Pancreas (tissue), 10 donors: ENCODE data around the gene UPF3B. TPM values are rescaled to one million over a fixed set of nuclear protein-coding genes. Genes with fewer than 3 reads are reported as not detected.
"Not testable (repeated sequence)": the region's sequence is repeated elsewhere in the genome, so short reads cannot be mapped to it uniquely, and the experiment has no call there.

Experiments used
- ATAC-seq, 4 donors: fragments of 200-7000 bp; cut with Tn5 transposase; one replicate each; pipeline versions ENCODE4 v1.8.0 to v1.9.1; 2020; ENCODE audit warnings: mild to moderate bottlenecking in 4 of 4, moderate library complexity in 4 of 4
- DNase-seq, 6 donors: peaks; one replicate each; pipeline ENCODE4 v3.0.0-alpha.2; 2020
- FAIRE-seq: peaks from 2 replicates; lab custom pipeline; 2012; peaks lifted over from hg19 to GRCh38; lab: Jason Lieb, UNC
- H3K27ac ChIP-seq, 4 donors: fragments of 200-600 bp; sonication (generic); 1 replicate in 3 of 4; 2 replicates in 1 of 4; pipeline versions ENCODE4 v1.5.0 to v1.8.0; 2020
- H3K27me3 ChIP-seq, 4 donors: fragments of 200-600 bp; one replicate each; pipeline ENCODE4 v1.8.0; 2021
- H3K36me3 ChIP-seq, 3 donors: fragments of 200-600 bp; sonication (generic) in 1 of 3; one replicate each; pipeline versions ENCODE4 v1.5.0 to v1.8.0; 2020 to 2021
- H3K4me1 ChIP-seq, 3 donors: fragments of 200-600 bp; one replicate each; pipeline ENCODE4 v1.8.0; 2021
- H3K4me3 ChIP-seq, 4 donors: fragments of 200-600 bp; sonication (generic) in 2 of 4; one replicate each; pipeline versions ENCODE4 v1.5.0 to v1.8.0; 2020 to 2021
- H3K9me3 ChIP-seq, 4 donors: fragments of 200-600 bp; one replicate each; pipeline ENCODE4 v1.8.0; 2021
- CTCF ChIP-seq, 4 donors: fragments of 200-600 bp; sonication (generic) in 3 of 4; IDR thresholded peaks; one replicate each; pipeline versions ENCODE4 v1.5.0 to v1.8.0; 2021; ENCODE audit warnings: antibody characterized with exemption in 4 of 4
- WGBS, 2 donors: extraction: QIAGEN DNeasy Blood & Tissue Kit; methylation state at CpG; one replicate each; pipeline ENCODE4 v1.1.7; 2013; 5-methylcytosine and 5-hydroxymethylcytosine counted together
- intact Hi-C, 3 donors: fragments of 100-400 bp; cut with DNase I; formaldehyde crosslinking; loops; one replicate each; pipeline versions ENCODE4 v1.11.1 to v1.14.2; 2022
- polyA plus RNA-seq, 2 donors: library from polyadenylated mRNA; stranded (reverse); fragments of 200-250 nt; gene quantifications; one replicate each; pipeline ENCODE4 v1.2.3, GENCODE V29; 2013
- total RNA-seq, 6 donors: library from RNA; stranded (reverse); fragmentation: NEBNext Ultra II Directional in 4 of 6; extraction: Animal tissue kit (Norgen Biotek cat#: 25700) in 4 of 6; gene quantifications; one replicate each; pipeline versions ENCODE4 v1.2.1 to v1.2.4, GENCODE V29; 2021 to 2023
- donor health status: healthy with polysubstance abuse.
- donor health status: DM: no; HTN: no; CAD: no; lungs with moderate emphysema.
- donor health status: DM: no; HTN: no; CAD: no.
- donor health status: control.
- donor health status: control.
- donor health status: Bipolar disorder and iron deficiency.
- donor health status: DM: yes; HTN: yes; CAD: no.
- donor health status: DM: no; HTN: no; CAD: no.
- donor health status: DM: no; HTN: no; CAD: no.
- donor health status: DM: yes; HTN: yes; CAD: no.

The UPF3B gene
- total and polyA plus RNA-seq, 8 donors: 1.9 to 8.6 (median 3.2) TPM

GRCh38 chrX:119817130-119817690, 35.6 kb downstream of the UPF3B start:
- intact Hi-C loops: no loop called here
- Histone ChIP-seq H3K36me3 (no peaks in the 10 kb centered on the region), H3K27me3 (no peaks in the 10 kb centered on the region), H3K4me1 (no peaks in the 10 kb centered on the region), H3K9me3 (no peaks in the 10 kb centered on the region), H3K27ac (no peak overlapping the region), H3K4me3 (no peak overlapping the region)
- FAIRE-seq (no peak), DNase-seq (no peak), ATAC-seq (no peak)
- 76 to 80% methylated on average over 6 of the region's 6 CpGs for WGBS, 2 donors
- no peak for TF ChIP-seq CTCF (IDR thresholded peaks at IDR 0.05)

- Histone ChIP-seq H3K27ac (no peak overlapping the region), H3K4me3 (no peak overlapping the region), H3K36me3 (no peaks in the 10 kb centered on the region), H3K27me3 (no peaks in the 10 kb centered on the region), H3K4me1 (no peaks in the 10 kb centered on the region), H3K9me3 (no peaks in the 10 kb centered on the region)
- WGBS, 2 donors: 59 to 74% methylated on average over 3 of the region's 3 CpGs
- no peak for FAIRE-seq
- no peak for ATAC-seq
- DNase-seq: no peak
- intact Hi-C loops: no loop called here
- no peak for TF ChIP-seq CTCF (IDR thresholded peaks at IDR 0.05)
Observed at GRCh38 chrX:119816300-119816699, 36.5 kb downstream of the UPF3B start.

GRCh38 chrX:119809185-119809666, 43.5 kb downstream of the UPF3B start:
- intact Hi-C loops: no loop called here
- FAIRE-seq (no peak), DNase-seq (no peak), ATAC-seq (no peak)
- Histone ChIP-seq H3K9me3 (no peaks in the 10 kb centered on the region), H3K36me3 (no peaks in the 10 kb centered on the region), H3K27me3 (no peaks in the 10 kb centered on the region), H3K4me1 (no peaks in the 10 kb centered on the region), H3K27ac (no peak overlapping the region), H3K4me3 (no peak overlapping the region)
- WGBS, 2 donors: 32 to 86% methylated on average over 1 of the region's 1 CpG
- TF ChIP-seq CTCF (IDR thresholded peaks at IDR 0.05): no peak

GRCh38 chrX:119808461-119808860, 44.3 kb downstream of the UPF3B start:
- H3K4me3 ChIP-seq, ATAC-seq, H3K27ac ChIP-seq, H3K36me3 ChIP-seq, H3K9me3 ChIP-seq, DNase-seq, H3K4me1 ChIP-seq, intact Hi-C loops, FAIRE-seq, H3K27me3 ChIP-seq: not testable (repeated sequence)
- 8 to 46% methylated on average over 2 of the region's 4 CpGs for WGBS, 2 donors

GRCh38 chrX:119802546-119802945, 50.2 kb downstream of the UPF3B start:
- ATAC-seq: no peak
- H3K36me3 ChIP-seq: no peaks in the 10 kb centered on the region
- no peak for TF ChIP-seq CTCF (IDR thresholded peaks at IDR 0.05)
- intact Hi-C loops: no loop called here
- no peaks in the 10 kb centered on the region for H3K27me3 ChIP-seq
- FAIRE-seq: no peak
- no peaks in the 10 kb centered on the region for H3K4me1 ChIP-seq
- H3K27ac ChIP-seq: no peak overlapping the region
- H3K4me3 ChIP-seq: no peak overlapping the region
- H3K9me3 ChIP-seq: no peaks in the 10 kb centered on the region
- DNase-seq: no peak
- 88 to 94% methylated on average over 8 of the region's 8 CpGs for WGBS, 2 donors
